ENCODE data around the gene RIMKLB.
"Not testable (repeated sequence)": the region's sequence is repeated elsewhere in the genome, so short reads cannot be mapped to it uniquely, and the experiment has no call there.

RIMKLB gene

GRCh38 chr12:8779862-8780261 lies 82.1 kb downstream of the RIMKLB start:
- DNase-seq = no peak

DNA sequence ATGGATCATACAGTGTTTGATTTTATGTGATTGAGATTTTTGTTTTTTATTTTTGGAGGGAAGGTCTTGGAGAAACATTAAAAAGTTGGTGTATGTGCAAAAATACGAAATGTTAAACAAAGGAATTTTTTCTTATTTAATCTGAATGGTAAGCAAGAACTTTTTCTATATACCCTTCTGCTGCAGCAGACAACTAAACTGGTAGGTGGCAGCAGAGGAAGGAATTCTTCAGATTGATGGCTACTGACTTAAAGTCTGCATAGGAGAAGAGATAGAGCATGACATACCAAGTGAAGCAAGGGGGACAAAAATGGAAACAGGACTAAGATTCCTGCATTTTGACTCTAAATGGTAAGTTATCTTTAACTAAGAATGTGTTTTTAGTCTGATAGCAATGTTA lies 82.6 kb downstream of the RIMKLB start:
- DNase-seq = no peak

DNA sequence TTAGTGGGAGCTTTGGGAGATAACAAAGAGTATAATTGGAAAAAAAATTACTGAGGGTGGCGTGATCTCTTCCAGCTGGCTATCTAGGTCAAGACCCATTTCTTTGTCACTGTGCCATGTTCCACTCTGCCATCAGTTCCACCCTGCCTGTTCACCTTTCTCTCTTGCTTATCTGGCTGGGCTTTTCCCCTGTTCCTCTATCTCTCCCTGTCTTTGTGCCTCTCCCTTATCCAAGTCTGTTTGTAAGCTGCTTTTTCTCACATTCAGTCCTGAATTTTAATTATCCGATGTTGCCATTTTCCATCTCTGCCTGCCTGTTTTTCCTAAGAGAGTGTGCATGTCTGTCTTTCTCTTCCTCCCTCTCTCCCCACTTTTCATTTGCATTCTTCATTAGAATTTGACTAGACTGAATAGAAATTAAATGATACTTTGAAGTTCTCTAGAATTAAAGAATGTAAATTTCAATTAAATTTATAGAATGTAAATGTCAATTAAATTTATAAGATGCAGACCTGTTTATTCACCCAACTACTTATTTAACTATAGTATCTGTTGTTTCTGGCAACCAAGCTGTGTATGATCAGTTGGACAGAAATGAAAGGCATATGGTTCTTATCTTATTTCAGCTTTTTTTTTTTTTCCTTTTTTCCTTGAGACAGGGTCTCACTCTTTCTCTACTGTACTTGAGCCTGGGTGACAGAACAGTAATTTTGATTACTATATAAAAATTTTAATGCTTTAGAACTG lies 83.8 kb downstream of the RIMKLB start:
- no peak for DNase-seq

- no peak for DNase-seq
These were observed 86.6 kb downstream of the RIMKLB start for GRCh38 chr12:8784290-8784888.

DNA sequence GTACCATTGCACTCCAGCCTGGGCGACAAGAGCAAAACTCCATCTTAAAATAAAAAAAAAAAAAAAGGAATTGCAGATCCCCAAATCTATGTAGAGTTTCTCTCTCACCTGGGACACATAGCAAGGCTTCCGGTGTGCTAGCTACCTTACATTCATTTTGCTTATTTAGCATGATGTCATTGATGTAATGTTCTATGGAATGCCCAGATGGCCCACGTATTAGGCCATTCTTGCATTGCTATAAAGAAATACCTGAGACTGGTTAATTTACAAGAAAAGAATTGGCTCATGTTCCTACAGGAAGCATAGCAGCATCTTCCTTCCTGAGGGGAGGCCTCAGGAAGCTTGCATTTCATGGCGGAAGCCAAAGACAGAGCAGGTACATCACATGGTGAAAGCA lies 87.7 kb downstream of the RIMKLB start:
- DNase-seq = no peak

DNA sequence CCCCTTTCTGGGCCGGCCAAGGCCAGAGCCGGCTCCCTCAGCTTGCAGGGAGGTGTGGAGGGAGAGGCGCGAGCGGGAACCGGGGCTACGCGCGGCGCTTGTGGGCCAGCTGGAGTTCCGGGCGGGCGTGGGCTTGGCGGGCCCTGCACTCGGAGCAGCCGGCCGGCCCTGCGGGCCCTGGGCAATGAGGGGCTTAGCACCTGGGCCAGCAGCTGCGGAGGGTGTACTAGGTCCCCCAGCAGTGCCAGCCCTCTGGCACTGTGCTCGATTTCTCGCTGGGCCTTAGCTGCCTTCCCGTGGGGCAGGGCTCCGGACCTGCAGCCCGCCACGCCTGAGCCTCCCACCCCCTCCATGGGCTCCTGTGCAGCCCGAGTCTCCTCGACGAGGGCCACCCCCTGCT lies 89.4 kb downstream of the RIMKLB start:
- DNase-seq = not testable (repeated sequence)

- DNase-seq = not testable (repeated sequence)
These were observed 90.9 kb downstream of the RIMKLB start for GRCh38 chr12:8788706-8789105.

- not testable (repeated sequence) for DNase-seq
These were observed 91.7 kb downstream of the RIMKLB start for GRCh38 chr12:8789341-8790013.

- not testable (repeated sequence) for DNase-seq
These were observed 95.4 kb downstream of the RIMKLB start for GRCh38 chr12:8793226-8793625.

GRCh38 chr12:8794611-8795010 lies 96.8 kb downstream of the RIMKLB start:
- DNase-seq = not testable (repeated sequence)

DNA sequence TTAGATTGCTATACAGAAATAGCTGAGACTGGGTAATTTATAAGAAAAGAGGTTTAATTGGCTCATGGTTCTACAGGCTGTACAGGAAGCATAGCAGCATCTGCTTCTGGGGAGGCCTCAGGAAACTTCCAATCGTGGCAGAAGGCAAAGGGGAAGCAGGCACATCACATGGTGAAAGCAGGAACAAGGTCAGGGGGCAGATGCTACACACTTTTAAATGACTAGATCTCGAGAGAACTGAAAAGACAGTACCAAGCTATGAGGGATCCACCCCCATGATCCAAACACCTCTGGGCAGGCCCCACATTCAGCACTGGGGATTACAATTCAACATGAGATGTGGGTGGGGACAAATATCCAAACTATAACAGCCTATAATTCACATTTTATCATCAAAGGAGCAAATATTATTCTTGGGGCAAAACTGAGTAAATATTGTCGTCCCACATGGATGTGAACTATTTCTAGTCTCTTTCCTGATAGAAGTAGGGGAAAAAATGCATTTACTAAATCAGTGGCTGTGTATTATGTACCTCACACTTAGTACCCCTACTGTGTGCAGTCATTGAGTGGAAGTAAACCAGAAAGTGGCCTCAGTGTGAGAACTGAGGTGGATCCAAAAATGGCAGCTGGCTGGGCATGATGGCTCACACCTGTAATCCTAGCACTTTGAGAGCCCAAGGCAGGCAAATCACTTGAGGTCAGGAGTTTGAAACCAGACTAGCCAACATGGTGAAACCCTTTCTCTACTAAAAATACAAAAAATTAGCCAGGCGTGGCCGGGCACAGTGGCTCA lies 99.2 kb downstream of the RIMKLB start:
- no peak for DNase-seq

GRCh38 chr12:8801213-8801612 lies 103.4 kb downstream of the RIMKLB start:
- not testable (repeated sequence) for DNase-seq

- DNase-seq = not testable (repeated sequence)
These were observed 107.0 kb downstream of the RIMKLB start for GRCh38 chr12:8804833-8805232.

- DNase-seq = not testable (repeated sequence)
These were observed 107.7 kb downstream of the RIMKLB start for GRCh38 chr12:8805487-8805886.

GRCh38 chr12:8807084-8807483 lies 109.3 kb downstream of the RIMKLB start:
- DNase-seq = not testable (repeated sequence)

GRCh38 chr12:8810112-8810511 lies 112.3 kb downstream of the RIMKLB start:
- not testable (repeated sequence) for DNase-seq

- DNase-seq = no peak
These were observed 116.0 kb downstream of the RIMKLB start for GRCh38 chr12:8813572-8814357.

- no peak for DNase-seq
These were observed 118.8 kb downstream of the RIMKLB start for GRCh38 chr12:8816448-8817050.

DNA sequence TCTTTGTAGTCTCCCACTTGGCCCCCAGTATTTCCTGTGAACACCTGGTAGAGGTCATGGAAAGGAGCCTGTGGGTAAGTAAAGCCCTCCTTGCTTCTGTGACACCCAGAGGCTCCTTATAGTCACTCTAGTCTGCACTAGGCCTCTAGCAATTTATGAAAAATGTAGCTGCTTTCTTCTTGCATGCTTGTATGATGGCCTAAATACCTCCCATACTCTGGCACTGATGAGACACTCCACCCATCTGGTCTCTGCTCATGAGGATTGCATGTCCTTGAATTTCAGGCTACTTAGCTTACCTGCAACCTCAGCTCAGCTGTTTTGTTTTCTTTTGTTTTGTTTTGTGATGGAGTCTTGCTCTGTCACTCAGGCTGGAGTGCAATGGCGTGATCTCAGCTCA lies 120.1 kb downstream of the RIMKLB start:
- DNase-seq = no peak

DNA sequence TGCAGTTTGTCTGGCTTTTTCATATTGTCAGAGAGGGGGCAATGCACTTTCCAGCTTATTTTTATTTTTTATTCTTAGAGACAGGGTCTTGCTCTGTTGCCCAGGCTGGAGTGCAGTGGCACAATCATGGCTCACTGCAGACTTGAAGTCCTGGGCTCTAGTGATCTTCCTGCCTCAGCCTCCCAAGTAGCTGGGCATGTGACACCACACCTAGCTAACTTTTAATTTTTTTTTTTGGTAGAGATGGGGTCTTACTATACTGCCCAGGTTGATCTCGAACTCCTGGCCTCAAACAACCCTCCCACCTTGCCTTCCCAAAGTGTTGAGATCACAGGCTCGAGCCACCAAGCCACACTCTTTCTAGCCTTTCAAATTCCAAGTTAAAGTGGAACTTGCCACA lies 120.7 kb downstream of the RIMKLB start:
- no peak for DNase-seq

DNA sequence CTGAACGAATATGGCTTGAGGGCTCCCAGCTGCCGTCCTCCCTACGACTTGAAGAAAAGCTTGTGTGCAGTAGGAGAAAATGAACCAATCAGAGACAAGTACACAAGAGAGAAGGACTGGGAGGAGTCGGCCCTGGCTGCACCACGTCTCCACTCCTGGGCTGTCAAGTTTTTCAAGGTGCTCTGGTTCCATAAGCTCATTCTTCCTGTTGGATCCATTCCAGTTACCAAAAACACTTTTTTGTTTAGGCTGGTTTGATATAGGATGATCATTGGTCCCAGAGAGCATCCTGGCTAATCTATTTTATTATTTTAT lies 121.8 kb downstream of the RIMKLB start:
- no peak for DNase-seq

All from NCI-H1105 treated with DMSO at 0.1 percent for 48 hours (cell line).